GM21825 (cell line): ENCODE measurements around the gene BCL11A.

Source experiments
- ATAC-seq: cut with Tn5 transposase; IDR thresholded peaks from one replicate; pipeline ENCODE4 v1.9.1; 2021; ENCODE audit warnings: mild to moderate bottlenecking, moderate library complexity; ENCODE audit not compliant: unreplicated experiment

The BCL11A gene

GRCh38 chr2:60529136-60529784, 24.2 kb downstream of the BCL11A start:
- ATAC-seq, result no peak

DNA sequence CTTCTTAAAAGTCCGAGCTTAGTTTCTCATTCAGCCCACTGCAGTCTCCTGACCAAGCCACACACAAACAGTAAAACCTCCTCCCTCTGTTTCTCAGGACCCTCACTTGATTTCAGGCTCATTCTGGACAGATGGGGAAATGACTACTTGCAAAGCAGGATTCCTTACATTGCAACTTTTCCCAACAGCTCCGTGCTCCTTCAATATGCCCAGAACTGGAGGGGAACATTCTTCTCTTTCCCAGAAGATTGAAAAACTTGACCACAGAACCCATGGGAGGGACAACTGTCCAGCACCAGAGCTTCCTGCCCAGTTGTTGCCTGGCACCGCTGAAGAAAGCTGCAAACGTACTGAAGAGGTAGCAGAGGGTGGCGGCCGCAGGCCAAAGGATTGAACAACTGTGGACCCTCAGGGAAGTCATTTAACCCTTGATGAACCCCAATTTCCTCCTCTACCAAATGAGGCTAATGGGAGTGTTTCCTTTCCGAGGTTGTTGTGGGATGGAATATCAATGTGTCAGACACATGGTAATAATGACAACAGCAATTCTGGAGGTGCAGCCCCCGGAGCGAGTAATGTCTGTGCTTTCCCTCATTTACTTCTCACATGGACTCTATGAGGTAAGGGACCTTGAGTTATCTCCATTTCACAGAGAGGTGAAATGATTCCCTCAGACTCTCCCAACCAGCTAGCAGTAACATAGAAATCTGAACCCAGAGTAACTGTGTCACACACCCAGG, 25.0 kb downstream of the BCL11A start:
- ATAC-seq, result no peak

GRCh38 chr2:60527762-60528161, 25.7 kb downstream of the BCL11A start:
- no peak for ATAC-seq

GRCh38 chr2:60526623-60527022, 26.8 kb downstream of the BCL11A start:
- no peak for ATAC-seq

DNA sequence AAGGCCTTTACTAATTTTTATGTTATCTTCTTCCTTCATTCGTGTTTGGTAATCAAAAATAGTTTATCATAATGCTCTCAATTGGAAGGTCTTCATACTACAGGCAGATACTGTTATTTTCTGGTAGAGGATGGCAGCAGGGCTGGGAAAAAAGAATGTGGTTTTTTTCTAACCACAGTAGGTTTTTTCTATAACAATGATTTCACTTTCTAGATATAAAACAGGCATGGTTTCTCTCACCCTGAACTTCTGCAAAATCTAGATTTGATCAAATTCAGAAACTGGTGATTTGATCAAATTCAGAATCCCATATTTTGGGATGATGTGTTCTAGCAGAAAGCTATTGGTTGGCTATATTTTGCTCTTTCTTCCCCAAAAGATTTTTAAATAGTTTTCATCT, 27.6 kb downstream of the BCL11A start:
- no peak for ATAC-seq

GRCh38 chr2:60524874-60525273, 28.6 kb downstream of the BCL11A start:
- ATAC-seq, result no peak

DNA sequence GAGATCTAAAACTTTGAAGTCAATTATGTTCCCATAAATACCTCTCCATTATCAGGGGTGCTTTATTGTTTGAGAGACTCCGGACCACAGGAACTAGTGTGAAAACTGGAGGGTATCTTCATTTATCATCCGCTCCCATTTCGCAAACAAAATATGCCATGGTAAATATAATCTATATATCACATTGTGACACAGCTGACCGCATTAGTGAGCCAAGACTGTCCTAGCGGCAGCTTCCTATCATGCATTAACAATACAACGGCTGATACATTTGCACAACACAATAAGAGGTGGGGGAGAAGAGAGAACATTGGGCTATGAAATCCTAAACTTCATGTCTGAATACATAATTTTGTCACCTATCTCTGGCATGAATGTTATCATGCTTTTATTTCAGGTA, 29.5 kb downstream of the BCL11A start:
- ATAC-seq, result no peak

- ATAC-seq, result no peak
Measured at GRCh38 chr2:60522462-60522861, 31.0 kb downstream of the BCL11A start.

- ATAC-seq, result no peak
Measured at GRCh38 chr2:60521626-60522025, 31.8 kb downstream of the BCL11A start.

GRCh38 chr2:60520917-60521539, 32.4 kb downstream of the BCL11A start:
- no peak for ATAC-seq

DNA sequence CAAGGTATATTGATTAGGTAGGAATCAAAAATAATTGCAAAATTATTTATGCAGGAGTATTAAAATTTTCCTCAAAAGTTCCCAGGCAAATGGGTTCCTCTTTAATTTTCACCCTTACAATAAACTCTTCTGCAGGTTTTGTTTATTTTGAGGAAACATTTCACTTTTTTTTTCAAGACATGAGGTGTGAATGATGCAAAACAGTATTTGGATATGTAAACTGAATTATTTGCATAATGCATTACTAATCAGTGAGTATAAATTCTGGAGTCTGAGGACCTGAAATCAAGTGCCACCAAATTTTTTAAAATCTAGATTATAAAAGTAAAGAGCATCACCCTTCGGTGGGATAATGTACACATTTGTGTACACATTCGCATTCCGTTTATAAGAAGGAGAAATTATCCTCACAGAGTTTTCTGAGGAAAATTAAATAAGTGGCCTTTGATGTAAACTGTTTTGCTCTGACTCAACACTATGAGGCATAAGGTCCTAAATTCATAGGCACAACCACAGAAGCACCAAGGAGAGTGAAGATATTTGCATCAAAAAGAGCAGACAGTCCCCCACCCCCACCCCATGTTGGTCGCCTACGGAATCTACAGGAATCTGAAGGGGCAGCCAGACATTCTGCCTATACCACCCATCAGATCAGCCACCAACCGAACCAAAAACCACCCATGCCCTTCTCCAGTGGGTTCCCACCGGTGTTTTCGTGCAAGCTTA, 33.1 kb downstream of the BCL11A start:
- ATAC-seq, result no peak

- no peak for ATAC-seq
Measured at GRCh38 chr2:60519231-60519863, 34.1 kb downstream of the BCL11A start.

- ATAC-seq, result no peak
Measured at GRCh38 chr2:60518567-60518966, 34.9 kb downstream of the BCL11A start.

GRCh38 chr2:60517446-60517845, 36.0 kb downstream of the BCL11A start:
- no peak for ATAC-seq

DNA sequence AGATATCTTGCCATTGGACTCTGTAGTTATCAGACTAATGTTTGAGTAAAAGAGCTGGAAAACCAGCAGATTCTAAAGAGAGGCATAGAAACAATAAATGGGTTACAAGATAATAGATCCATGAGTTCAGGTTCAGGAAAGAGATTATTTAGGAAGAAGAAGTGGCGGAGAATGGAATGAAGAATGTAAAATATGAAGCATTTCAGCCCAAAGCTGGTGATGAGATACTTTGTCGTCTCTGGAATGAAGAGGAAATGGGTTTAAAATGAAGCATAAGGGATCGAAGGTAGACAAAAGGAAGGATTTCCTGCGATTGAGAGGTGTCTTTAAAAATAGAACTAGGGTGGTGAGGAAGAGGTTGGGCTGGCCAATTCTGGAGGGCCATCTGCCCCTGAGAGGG, 36.6 kb downstream of the BCL11A start:
- ATAC-seq, result no peak

DNA sequence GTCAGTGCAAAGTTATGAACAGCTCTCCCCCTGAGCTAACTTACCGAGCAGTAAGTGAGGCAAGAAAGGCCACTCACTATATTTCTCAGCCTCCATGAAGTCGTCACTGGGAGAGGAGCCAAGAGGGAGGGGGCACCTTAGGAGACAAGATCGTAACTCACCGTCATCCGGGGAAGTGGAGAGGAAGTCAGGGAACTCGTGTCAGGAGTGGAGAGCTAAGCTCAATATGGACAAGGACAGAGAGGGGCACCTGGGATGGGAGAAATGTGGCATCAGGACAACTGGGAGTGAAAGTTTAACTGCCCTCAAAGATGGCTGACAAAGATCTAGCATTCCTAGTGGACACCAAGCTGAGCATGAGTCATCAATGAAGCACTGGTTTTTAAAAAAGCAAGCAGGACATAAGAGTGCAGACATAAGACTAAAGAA, 37.1 kb downstream of the BCL11A start:
- ATAC-seq, result no peak

DNA sequence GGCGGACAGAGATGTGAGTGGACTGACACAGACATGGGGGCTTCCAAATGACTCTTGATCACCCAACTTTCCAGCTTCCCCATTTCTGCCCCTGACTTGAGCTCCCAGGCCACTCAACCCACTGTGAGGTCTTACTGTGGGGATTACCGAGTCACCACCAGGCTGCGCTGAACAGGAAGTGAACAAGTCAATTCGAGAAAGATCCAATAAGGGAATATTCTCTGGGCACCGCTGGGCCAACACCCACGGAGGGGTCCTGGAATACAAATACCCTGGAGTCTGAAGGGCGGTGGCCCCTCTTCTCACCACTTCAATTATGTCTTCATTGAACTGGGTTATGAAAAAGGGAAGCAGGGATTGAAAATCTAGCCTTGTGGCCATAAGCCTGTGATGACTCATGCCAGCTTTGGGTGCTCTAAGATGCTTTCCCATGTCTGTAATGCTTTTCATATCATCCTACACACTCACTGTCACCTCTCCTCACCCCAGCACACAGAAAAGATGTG, 37.7 kb downstream of the BCL11A start:
- peak; percentile 80 for ATAC-seq

- no peak for ATAC-seq
Measured at GRCh38 chr2:60513996-60514395, 39.5 kb downstream of the BCL11A start.

GRCh38 chr2:60513191-60513590, 40.3 kb downstream of the BCL11A start:
- ATAC-seq, result no peak

DNA sequence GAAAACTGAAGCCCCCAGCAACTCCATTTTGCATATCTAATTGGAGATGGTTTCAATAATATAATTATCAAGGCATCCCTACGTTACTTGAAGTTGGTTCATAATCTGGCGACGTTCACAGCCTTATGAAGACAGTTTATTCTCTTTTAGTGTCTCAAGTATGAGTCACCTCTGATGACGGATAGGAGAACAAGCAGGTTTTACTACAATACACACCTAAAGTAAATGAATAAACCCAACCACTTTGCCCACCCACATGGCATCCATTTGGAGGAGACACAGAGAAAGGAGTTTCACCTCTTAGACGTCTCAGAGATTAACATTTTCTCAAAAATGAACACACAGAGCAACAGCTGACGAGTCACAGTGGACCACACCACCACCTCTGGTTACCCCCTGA, 40.8 kb downstream of the BCL11A start:
- no peak for ATAC-seq
